GM12878 (cell line): ENCODE data around the gene SORCS2. TPM values are rescaled to one million over a fixed set of nuclear protein-coding genes. Genes with fewer than 3 reads are reported as not detected.

Source experiments
- ATAC-seq: fragments of 200-7000 bp; cut with Tn5 transposase; 3 replicates; pipeline ENCODE4 v1.9.1; 2020; ENCODE audit warnings: mild to moderate bottlenecking, moderate library complexity
- BruUV-seq: library from RNA; stranded (reverse); fragments of 400-500 nt; replicated peaks from 2 replicates; lab custom pipeline; 2021; lab: Mats Ljungman, UMichigan
- CTCF ChIA-PET: fragments of 300-600 bp; sonication (Branson Sonifier 250); formaldehyde crosslinking; extraction: SDS; loops from one replicate; lab custom pipeline; 2021; ENCODE audit warnings: inconsistent platforms; lab: Yijun Ruan, JAX
- POLR2A ChIA-PET: fragments of 350-600 bp; formaldehyde crosslinking; extraction: SDS; loops from one replicate; lab custom pipeline; 2021; ENCODE audit warnings: inconsistent platforms; lab: Charles Lee
- RAD21 ChIA-PET: fragments of 300-600 bp; sonication (Branson Sonifier 250); formaldehyde crosslinking; loops from one replicate; lab custom pipeline; 2023; ENCODE audit warnings: antibody characterized with exemption; ENCODE audit not compliant: unreplicated experiment; lab: Charles Lee
- SMC1A ChIA-PET: fragments of 300-600 bp; sonication (Branson Sonifier 250); formaldehyde crosslinking; loops from one replicate; lab custom pipeline; 2023; ENCODE audit not compliant: unreplicated experiment, uncharacterized antibody; lab: Charles Lee
- DNase-seq: peaks from one replicate; pipeline ENCODE4 v3.0.0-alpha.2; 2011; ENCODE audit warnings: low read depth, low spot score
- FAIRE-seq: peaks from 3 replicates; lab custom pipeline; 2011; peaks lifted over from hg19 to GRCh38; lab: Jason Lieb, UNC
- H2AFZ ChIP-seq: 2 replicates; pipeline ENCODE4 v1.6.0; 2011; ENCODE audit warnings: low read depth, low read length, control low read depth; ENCODE audit not compliant: control insufficient read depth
- H3K27ac ChIP-seq: 2 replicates; pipeline ENCODE4 v1.5.1; 2011; ENCODE audit warnings: control low read depth; ENCODE audit not compliant: control insufficient read depth, insufficient read depth
- H3K27me3 ChIP-seq, 2 experiments: replicated peaks in 1 of 2; 2 replicates each; pipeline versions ENCODE4 v1.6.0 to v1.6.1; 2011; ENCODE audit warnings: low read length in 1 of 2; ENCODE audit not compliant: control insufficient read depth in 2 of 2, insufficient read depth in 2 of 2
- H3K36me3 ChIP-seq, 2 experiments: 2 replicates each; pipeline ENCODE4 v1.5.1; 2011; ENCODE audit warnings: low read length in 1 of 2; ENCODE audit not compliant: control insufficient read depth in 2 of 2, insufficient read depth in 2 of 2
- H3K4me1 ChIP-seq: 2 replicates; pipeline ENCODE4 v1.6.1; 2011; ENCODE audit warnings: mild to moderate bottlenecking, low read length, moderate library complexity, mixed read lengths; ENCODE audit not compliant: control insufficient read depth, insufficient read depth
- H3K4me2 ChIP-seq: 2 replicates; pipeline ENCODE4 v1.6.0; 2011; ENCODE audit warnings: control low read depth; ENCODE audit not compliant: control insufficient read depth, insufficient read depth
- H3K4me3 ChIP-seq: fragments of 200-600 bp; sonication (generic); 2 replicates; pipeline ENCODE4 v1.5.1; 2016
- H3K79me2 ChIP-seq: 2 replicates; pipeline ENCODE4 v1.6.0; 2011; ENCODE audit warnings: low read length; ENCODE audit not compliant: control insufficient read depth, insufficient read depth
- H3K9ac ChIP-seq: 2 replicates; pipeline ENCODE4 v1.8.0; 2011; ENCODE audit warnings: low read length, control low read depth, mixed read lengths; ENCODE audit not compliant: control insufficient read depth, insufficient read depth
- H3K9me3 ChIP-seq: replicated peaks from 3 replicates; pipeline ENCODE4 v1.5.1; 2011; ENCODE audit warnings: mild to moderate bottlenecking, low read length; ENCODE audit not compliant: control insufficient read depth, insufficient read depth
- H4K20me1 ChIP-seq: 2 replicates; pipeline ENCODE4 v1.6.0; 2011; ENCODE audit not compliant: control insufficient read depth, insufficient read depth
- EP300 ChIP-seq, 2 experiments: fragments of 150-350 bp in 1 of 2; IDR thresholded peaks; 2 replicates each; pipeline ENCODE4 v1.6.1; 2011 to 2012; ENCODE audit warnings: low read depth in 2 of 2, low read length in 2 of 2, borderline replicate concordance in 1 of 2, improper control_type of control experiment in 1 of 2, inconsistent platforms in 1 of 2; ENCODE audit not compliant: control insufficient read depth in 1 of 2
- FOS ChIP-seq: IDR thresholded peaks from 3 replicates; pipeline ENCODE4 v1.6.1; 2011; ENCODE audit warnings: borderline replicate concordance; ENCODE audit not compliant: insufficient read length; ENCODE audit errors: extremely low read depth
- IRF4 ChIP-seq: IDR thresholded peaks from 2 replicates; pipeline ENCODE4 v1.6.1; 2011; ENCODE audit warnings: low read depth, low read length
- MYB ChIP-seq: fragments of 150-350 bp; IDR thresholded peaks from 2 replicates; pipeline ENCODE4 v1.6.1; 2014; ENCODE audit warnings: mild to moderate bottlenecking, low read depth, low read length, borderline replicate concordance
- NBN ChIP-seq: fragments of 450-650 bp; IDR thresholded peaks from 2 replicates; pipeline ENCODE4 v1.6.1; 2016
- NFIC ChIP-seq: IDR thresholded peaks from 2 replicates; pipeline ENCODE4 v1.6.1; 2012; ENCODE audit warnings: low read depth, mild to moderate bottlenecking, inconsistent platforms, low read length, moderate library complexity
- NFYA ChIP-seq: IDR thresholded peaks from 2 replicates; pipeline ENCODE4 v1.6.1; 2011; ENCODE audit warnings: low read depth, mild to moderate bottlenecking, low read length, improper control_type of control experiment, borderline replicate concordance
- PBX3 ChIP-seq: IDR thresholded peaks from 2 replicates; pipeline ENCODE4 v1.6.1; 2011; ENCODE audit warnings: mild to moderate bottlenecking, low read depth, low read length, moderate library complexity; ENCODE audit not compliant: insufficient replicate concordance
- POLR2AphosphoS5 ChIP-seq: IDR thresholded peaks from 2 replicates; pipeline ENCODE4 v1.6.1; 2011; ENCODE audit warnings: mild to moderate bottlenecking, low read length, inconsistent platforms
- RELA ChIP-seq: fragments of 450-650 bp; IDR thresholded peaks from 2 replicates; pipeline ENCODE4 v1.8.0; 2014; ENCODE audit warnings: borderline replicate concordance; ENCODE audit not compliant: partially characterized antibody
- SIX5 ChIP-seq: IDR thresholded peaks from 2 replicates; pipeline ENCODE4 v1.6.1; 2011; ENCODE audit warnings: mild to moderate bottlenecking, low read depth, low read length, moderate library complexity; ENCODE audit not compliant: severe bottlenecking
- SMC3 ChIP-seq: IDR thresholded peaks from 2 replicates; pipeline ENCODE4 v1.6.1; 2011; ENCODE audit warnings: low read length, improper control_type of control experiment, borderline replicate concordance
- TCF3 ChIP-seq: IDR thresholded peaks from 2 replicates; pipeline ENCODE4 v1.6.1; 2012; ENCODE audit warnings: low read depth, mild to moderate bottlenecking, low read length, borderline replicate concordance; ENCODE audit not compliant: insufficient read depth
- USF2 ChIP-seq: IDR thresholded peaks from 2 replicates; pipeline ENCODE4 v1.6.1; 2011; ENCODE audit warnings: low read depth, low read length, improper control_type of control experiment, borderline replicate concordance
- YY1 ChIP-seq: IDR thresholded peaks from 2 replicates; pipeline ENCODE4 v1.6.1; 2011; ENCODE audit warnings: low read depth, mild to moderate bottlenecking, low read length
- ZNF274 ChIP-seq: IDR thresholded peaks from one replicate; pipeline ENCODE4 v1.8.0; 2011; ENCODE audit not compliant: insufficient read length, insufficient read depth
- ZNF592 ChIP-seq: fragments of 450-650 bp; IDR thresholded peaks from 2 replicates; pipeline ENCODE4 v1.6.1; 2017; ENCODE audit warnings: mild to moderate bottlenecking, moderate library complexity
- WGBS: methylation state at CpG from one replicate; pipeline ENCODE4 v1.1.6; 2016; ENCODE audit warnings: low lambda C conversion rate; ENCODE audit not compliant: insufficient replicate concordance, insufficient coverage; ENCODE audit errors: missing lambda C conversion rate; 5-methylcytosine and 5-hydroxymethylcytosine counted together
- in situ Hi-C: fragments of 300-500 bp; cut with MboI; formaldehyde crosslinking; loops from 9 replicates; pipeline ENCODE4 v1.14.3; 2018; ENCODE audit warnings: mixed read lengths
- intact Hi-C: fragments of 100-400 bp; cut with micrococcal nuclease; formaldehyde crosslinking; loops from one replicate; pipeline ENCODE4 v1.14.2; 2022; ENCODE audit not compliant: unreplicated experiment
- polyA plus RNA-seq, 11 experiments: library from polyadenylated mRNA; depleted of rRNA in 4 of 11; unstranded in 6 of 11; stranded (reverse) in 5 of 11; fragments of >200 nt; fragmentation: Nextera tagmentation in 4 of 11; fragmentation: Illumina TruSeq in 1 of 11; extraction: Ambion mirVana in 4 of 11; extraction: Trizol in 1 of 11; gene quantifications; 1 replicate in 1 of 11; 2 replicates in 10 of 11; pipeline versions ENCODE4 v1.2.1 to v1.2.3, GENCODE V29; 2011 to 2016; ENCODE audit warnings: inconsistent platforms in 2 of 11, missing spikeins in 2 of 11, low read depth in 1 of 11
- total RNA-seq, 4 experiments: library from RNA; depleted of rRNA in 3 of 4; stranded (reverse); fragments of >200 nt in 3 of 4; fragmentation: Illumina TruSeq in 1 of 4; extraction: Trizol in 1 of 4; gene quantifications; 2 replicates each; pipeline versions ENCODE4 v1.2.1 to v1.2.3, GENCODE V29; 2013 to 2021

Gene SORCS2
- total and polyA plus RNA-seq, 10 of the 15 experiments (the other 5 are each of a cell fraction or from before 2014, with no cell fraction given) = 0.01 to 0.15 (median 0.05) TPM; not detected in 5

- no peak for ATAC-seq
- WGBS = 12% methylated on average over 16 of the region's 16 CpGs
These were observed 7.6 kb downstream of the SORCS2 start for GRCh38 chr4:7199771-7200441.

More at GRCh38 chr4:7199771-7200441, 7.6 kb downstream of the SORCS2 start:
- no TSS peak for BruUV-seq
- Histone ChIP-seq H3K36me3 (no peaks in the 10 kb centered on the region), H3K27ac (no peak overlapping the region), H3K9me3 (no peaks in the 10 kb centered on the region), H3K4me3 (no peak overlapping the region), H4K20me1 (no peaks in the 10 kb centered on the region; the same call in 1 of the 2 replicates), H3K4me1 (no peaks in the 10 kb centered on the region), H3K79me2 (no peaks in the 10 kb centered on the region), H3K4me2 (no peak overlapping the region), H3K9ac (no peak overlapping the region), H2AFZ (no peak overlapping the region), H3K27me3 (peaks cover 0 to 2% of the 10 kb centered on the region in 2 experiments; a peak in 2 of 4 replicates)
- intact Hi-C loops (no loop called here), in situ Hi-C loops (loop anchor here (10.0 kb wide), 1 partner anchor 515 kb away; no protein-coding TSS in a partner anchor)
- RAD21 ChIA-PET = no interaction called here
- TF ChIP-seq MYB (no peak), RELA (no peak), TCF3 (no peak), NFIC (no peak), SIX5 (no peak), YY1 (no peak), EP300 (IDR thresholded peaks at IDR 0.05; ENCODE audit: borderline replicate concordance in 1 of 2, control insufficient read depth in 1 of 2, low read depth in 2 of 2, low read length in 2 of 2) (no peak), NBN (no peak), ZNF274 (no peak), POLR2AphosphoS5 (no peak), ZNF592 (no peak), PBX3 (no peak), FOS (no peak), SMC3 (no peak), IRF4 (no peak), USF2 (no peak), NFYA (no peak)
- CTCF ChIA-PET = no interaction called here
- POLR2A ChIA-PET = no interaction called here
- DNase-seq (no peak), FAIRE-seq (no peak)
- SMC1A ChIA-PET = no interaction called here
